GM18505 (cell line): Measurements from ENCODE around the gene TIMP2.

Experiments used
- ATAC-seq: cut with Tn5 transposase; IDR thresholded peaks from one replicate; pipeline ENCODE4 v1.9.1; 2021; ENCODE audit not compliant: unreplicated experiment
- POLR2A ChIP-seq: IDR thresholded peaks from 4 replicates; pipeline ENCODE4 v1.6.1; 2011; ENCODE audit warnings: borderline replicate concordance; ENCODE audit not compliant: insufficient read depth, insufficient read length; ENCODE audit errors: extremely low read depth

TIMP2 gene, protein sequence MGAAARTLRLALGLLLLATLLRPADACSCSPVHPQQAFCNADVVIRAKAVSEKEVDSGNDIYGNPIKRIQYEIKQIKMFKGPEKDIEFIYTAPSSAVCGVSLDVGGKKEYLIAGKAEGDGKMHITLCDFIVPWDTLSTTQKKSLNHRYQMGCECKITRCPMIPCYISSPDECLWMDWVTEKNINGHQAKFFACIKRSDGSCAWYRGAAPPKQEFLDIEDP

GRCh38 chr17:78925234-78925633, at the start of gene TIMP2:
Gene TIMP2, minus strand, starts transcription at chr17:78925387. Its CDS starts 299 bp downstream, at chr17:78925088.
- TF ChIP-seq POLR2A = no peak
- ATAC-seq = no peak

DNA sequence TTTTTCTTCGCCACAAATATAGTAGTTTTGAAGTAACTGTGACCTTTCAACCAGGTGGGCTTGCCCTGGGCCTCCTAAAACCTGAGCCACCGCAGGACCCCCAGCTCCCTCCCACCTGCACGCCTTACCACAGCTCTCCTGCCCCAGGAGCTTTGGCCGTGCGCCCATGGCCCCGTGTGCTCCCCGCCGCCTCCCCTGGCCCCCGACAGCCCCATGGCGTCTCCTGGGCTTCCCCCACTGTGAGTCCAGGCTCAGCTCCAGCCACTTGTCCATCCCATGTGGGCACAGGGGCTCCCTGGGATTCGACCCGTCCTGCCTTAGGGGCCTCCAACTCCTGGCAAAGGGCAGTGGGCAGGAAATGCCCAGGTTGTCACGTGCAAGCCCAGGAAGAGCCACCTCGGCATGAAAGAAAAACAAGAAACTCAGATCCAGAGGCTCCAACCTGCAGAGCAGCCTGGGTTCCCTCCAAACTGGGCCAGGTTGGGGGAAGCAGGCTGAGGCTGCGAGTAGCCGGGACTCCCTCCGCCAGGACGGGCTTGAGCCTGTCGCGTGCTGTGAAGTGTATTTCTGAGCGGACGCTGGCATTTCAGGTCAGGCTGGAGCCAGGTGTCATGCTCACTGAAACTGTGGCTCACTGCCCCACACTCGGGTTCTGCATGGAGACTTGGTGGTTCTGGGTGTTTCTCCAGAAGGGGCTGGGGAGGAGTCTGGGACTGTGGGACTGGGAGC, 48.8 kb upstream of the TIMP2 start:
- TF ChIP-seq POLR2A = no peak
- ATAC-seq = no peak

- no peak for ATAC-seq
Observed at GRCh38 chr17:78973196-78973595, 48.0 kb upstream of the TIMP2 start.

DNA sequence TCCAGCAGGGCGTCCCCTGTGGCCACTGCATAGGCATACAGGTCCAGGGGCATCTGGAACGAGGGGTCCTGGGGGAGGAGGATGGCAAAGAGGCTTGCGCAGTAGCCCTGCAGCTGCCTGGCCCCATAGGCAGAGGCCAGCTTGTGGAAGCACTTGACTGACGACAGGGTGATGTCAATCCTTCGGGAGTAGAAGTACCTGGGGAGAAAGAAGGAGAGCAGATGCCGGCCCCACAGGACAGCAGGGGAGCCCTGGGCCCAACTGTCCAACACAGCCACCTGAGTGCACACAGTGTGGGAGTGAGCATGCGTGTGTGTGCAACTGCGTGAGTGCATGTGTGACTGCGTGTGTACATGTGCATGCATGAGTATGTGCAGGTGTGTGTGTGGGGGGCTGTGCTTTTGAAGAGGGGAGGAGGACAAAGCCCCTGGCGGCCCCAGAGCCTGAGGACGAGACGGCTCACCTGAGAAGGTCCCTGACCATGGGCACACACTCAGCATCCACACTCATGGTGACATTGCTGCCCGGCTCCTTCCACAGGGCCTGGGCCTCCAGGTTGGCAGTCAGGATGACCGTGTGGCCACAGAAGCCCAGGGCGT, 47.4 kb upstream of the TIMP2 start:
- ATAC-seq = no peak
- TF ChIP-seq POLR2A = no peak

More at GRCh38 chr17:78973196-78973595, 48.0 kb upstream of the TIMP2 start:
- TF ChIP-seq POLR2A = no peak

GRCh38 chr17:78971756-78972506, 46.7 kb upstream of the TIMP2 start:
- TF ChIP-seq POLR2A = no peak
- no peak for ATAC-seq

DNA sequence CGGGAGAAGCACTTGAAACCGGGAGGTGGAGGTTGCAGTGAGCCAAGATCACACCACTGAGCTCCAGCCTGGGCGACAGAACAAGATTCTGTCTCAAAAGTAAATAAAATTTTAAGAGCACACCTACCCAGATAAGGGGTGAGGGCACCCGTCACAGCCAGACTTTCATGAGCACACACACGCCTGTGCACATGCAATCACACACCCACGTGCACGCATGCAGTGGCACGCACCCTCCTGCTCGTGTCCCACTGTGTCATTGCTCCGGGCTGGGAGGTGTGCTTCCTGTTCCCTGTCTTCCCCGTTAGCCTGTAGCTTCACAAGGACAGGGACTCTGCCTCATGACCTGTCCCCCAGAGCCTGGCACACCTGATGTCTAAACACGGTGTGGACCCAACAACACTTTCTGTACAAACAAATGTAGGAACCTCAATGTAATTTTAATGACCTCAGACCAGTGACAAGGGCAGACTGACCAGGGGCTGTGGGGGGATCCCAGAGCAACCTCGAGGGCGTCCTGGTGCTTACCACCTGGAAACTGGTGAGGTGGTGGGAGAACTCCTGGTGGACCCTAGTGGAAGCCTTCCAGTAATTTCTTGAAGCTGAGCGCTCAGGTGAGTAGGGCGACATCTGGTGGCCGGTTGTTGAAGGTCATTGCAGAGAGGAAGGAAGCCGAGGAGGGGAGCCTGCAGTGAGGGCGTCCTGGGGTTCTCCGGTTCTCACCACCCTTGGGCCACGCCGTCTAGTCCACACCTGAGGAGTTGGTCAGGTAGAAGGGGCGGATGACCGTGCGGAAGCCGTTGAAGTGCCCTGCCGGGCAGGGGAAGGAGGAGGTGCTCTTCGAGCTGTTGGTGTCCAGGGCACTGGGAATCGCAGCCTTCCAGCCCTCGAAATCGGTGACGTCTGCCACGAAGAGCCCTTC, 45.9 kb upstream of the TIMP2 start:
- no peak for ATAC-seq
- no peak for TF ChIP-seq POLR2A

DNA sequence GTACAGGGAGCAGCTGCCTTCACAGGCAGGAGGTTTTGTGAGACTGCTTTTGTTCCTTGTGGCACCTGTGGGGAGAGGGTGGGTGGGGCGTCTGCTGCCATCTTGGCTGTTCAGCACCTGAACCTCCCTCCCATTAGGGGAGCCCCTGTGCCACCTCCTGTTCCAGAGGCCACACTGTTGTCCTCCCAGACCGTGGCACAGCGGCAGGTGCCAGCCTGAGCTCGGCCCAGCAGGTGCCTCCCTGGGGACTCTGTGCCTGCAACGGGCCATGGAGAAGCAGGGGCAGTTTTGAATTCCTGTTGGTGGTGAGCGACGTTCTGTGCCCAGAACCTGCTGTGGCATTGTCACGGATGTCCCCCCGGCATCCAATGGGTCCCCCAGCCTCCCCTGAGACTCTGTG, 44.7 kb upstream of the TIMP2 start:
- ATAC-seq = no peak
- TF ChIP-seq POLR2A = no peak

DNA sequence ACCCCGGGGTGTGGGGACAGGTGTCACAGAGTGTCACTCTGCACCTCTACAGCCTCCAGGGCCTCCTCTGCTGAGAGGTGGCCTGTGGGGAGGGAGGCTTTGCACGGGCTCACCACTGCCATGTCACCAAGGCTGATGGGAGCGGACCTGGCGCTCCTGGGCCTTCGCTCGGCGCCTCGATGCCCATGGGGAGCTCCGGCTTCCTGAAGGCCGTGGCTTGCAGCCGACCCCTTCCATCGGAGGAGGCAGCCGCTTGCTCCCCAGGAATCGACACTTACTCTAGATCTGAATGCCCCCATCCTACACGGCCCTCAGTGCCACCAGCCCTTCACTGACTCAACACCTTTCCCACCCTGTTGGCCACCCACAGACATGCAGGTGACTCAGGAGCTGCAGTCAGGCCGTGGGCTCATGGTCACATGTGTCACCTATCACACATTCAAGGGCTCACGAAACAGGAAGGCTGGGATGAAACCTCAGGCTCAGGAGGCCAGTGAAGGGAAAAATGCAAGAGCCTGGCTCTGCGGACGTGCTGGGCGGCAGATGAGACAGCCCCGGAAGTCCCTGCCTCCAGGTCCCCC, 42.7 kb upstream of the TIMP2 start:
- ATAC-seq = no peak
- TF ChIP-seq POLR2A = no peak

DNA sequence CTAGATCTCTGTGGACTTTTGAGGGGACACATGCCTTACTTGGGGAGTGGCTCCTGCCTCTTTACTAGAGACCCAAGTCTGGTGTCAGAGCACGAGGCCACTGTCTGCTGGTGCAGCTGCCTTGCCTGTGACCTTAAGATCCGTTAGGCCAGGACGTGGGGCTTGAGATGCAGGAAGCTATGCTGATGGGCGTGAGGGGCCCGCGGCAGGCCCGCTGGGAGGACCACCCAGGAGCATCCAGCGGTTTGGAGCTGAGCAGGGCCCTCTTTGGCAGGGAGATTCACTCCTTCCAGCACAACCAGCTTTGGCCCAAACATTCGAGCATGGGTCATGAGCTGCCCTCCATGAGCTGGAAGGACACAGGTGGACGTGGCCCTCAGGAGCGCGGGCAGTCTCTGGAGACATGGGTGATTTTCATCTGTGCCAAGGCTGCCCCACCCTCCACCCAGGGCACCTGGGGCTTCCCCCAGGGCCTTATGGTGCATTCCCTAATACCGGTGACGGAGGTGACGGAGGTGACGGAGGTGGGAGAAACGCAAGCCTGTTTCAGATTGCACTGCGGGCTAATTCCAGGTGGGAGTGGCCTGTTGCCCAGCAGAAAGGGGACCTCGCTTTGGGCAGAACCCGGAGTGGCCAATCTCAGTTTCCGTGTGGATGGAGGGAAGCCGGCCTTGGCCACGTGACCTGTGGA, 41.9 kb upstream of the TIMP2 start:
- TF ChIP-seq POLR2A = no peak
- ATAC-seq = no peak

DNA sequence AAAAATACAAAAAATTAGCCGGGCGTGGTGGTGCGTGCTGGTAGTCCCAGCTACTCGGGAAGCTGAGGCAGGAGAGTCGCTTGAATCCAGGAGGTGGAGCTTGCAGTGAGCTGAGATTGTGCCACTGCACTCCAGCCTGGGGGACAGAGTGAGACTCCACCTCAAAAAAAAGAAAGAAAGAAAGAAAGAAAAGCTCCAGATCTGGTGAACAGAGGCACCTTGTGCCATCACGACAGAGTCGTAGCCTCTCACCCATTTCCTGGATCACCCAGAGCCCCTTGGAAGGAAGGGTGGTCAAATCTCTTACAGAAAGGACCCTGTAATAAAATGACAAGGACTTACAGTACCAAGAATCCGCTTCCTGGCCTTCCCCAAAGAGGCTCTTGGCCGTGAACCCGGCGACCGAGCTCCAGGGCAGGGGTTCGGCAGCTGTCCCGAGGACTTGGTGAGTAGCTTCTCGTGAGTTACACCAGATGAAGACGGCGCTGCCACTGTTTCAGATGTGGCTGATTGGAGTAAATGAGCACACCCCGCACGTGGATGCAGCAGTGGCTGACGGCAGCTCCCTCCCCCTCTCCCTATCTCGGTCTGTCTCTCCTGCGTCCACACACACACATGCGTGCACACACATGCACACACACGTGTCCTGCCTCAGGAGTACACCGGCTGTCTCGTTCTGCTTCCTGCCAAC, 41.1 kb upstream of the TIMP2 start:
- no peak for ATAC-seq

DNA sequence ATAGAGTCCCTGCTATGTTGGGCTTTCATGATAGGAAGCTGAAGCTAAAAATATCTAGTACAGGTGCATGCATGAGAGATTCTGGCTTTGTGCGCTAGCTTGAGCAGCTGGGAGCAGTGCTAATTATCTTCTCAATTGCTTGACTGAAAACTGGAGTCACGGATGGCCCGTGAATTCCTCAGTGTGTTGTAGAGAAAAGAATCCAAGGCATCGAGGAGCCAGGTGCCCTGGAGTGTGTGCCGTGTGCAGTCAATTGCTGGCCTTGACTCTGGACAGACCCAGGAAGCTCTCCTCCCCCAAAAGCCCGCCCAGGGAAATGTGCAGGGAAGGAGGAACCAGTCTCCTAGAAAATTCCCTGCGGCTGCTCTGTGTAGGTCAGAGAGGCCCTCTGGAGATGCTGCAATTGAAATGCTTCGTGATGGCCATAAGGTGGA, 40.3 kb upstream of the TIMP2 start:
- TF ChIP-seq POLR2A = no peak
- no peak for ATAC-seq

More for the DNA sequence above, 41.1 kb upstream of the TIMP2 start:
- TF ChIP-seq POLR2A = no peak
